CMK (cell line): ENCODE measurements around the gene PAK4.
"Not testable (repeated sequence)": the region's sequence is repeated elsewhere in the genome, so short reads cannot be mapped to it uniquely, and the experiment has no call there.

Source experiments
- DNase-seq: peaks from one replicate; pipeline ENCODE4 v3.0.0-alpha.2; 2010; ENCODE audit warnings: low read depth

Gene PAK4

DNA sequence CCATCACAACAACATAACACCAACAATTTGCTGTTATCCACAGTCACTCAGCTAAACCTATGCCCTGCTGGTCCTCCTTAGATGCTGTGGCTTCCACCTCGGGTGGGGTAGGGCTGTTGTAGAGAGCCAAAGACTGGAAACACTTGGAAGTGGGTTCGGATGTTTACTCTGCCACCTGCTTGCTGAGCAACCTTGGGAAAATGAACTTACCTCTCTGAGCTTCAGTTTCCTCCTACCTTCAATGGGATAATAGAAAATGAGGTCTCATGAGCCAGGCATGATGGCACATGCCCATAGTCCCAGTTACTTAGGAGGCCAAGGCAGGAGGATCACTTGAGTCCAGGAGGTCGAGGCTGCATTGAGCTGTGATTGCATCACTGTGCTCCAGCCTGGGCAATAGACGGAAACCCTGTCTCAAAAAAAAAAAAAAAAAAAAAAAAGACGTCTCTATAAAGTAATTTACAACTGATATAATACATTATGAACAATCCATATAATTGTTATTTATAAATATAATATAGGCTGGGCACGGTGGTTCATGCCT, 81.8 kb downstream of the PAK4 start:
- DNase-seq = no peak

- no peak for DNase-seq
These were observed 82.7 kb downstream of the PAK4 start for GRCh38 chr19:39208175-39208795.

GRCh38 chr19:39209196-39209595, 83.6 kb downstream of the PAK4 start:
- no peak for DNase-seq

GRCh38 chr19:39211731-39212374, 86.3 kb downstream of the PAK4 start:
- no peak for DNase-seq

GRCh38 chr19:39212375-39212742, 86.8 kb downstream of the PAK4 start:
- DNase-seq = no peak

- not testable (repeated sequence) for DNase-seq
These were observed 89.7 kb downstream of the PAK4 start for GRCh38 chr19:39215323-39215722.

DNA sequence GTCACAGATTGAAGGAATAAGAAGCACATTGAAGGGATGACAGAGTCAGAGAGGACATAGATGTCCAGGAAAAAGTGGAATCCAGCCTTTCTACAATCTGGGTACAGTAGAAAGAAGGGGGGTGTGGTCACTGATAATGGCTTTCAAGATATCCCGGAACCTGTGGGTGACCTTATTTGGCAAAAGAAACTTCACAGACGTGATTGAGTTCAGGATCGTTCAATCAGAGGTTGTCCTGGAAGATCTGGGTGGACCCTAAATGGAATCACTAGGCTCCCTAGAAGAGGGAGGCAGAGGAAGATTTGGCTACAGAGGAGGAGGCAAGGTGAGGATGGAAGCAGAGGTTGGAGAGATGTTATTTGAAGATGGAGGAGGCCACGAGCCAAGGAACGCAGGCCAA, 91.5 kb downstream of the PAK4 start:
- no peak for DNase-seq

DNA sequence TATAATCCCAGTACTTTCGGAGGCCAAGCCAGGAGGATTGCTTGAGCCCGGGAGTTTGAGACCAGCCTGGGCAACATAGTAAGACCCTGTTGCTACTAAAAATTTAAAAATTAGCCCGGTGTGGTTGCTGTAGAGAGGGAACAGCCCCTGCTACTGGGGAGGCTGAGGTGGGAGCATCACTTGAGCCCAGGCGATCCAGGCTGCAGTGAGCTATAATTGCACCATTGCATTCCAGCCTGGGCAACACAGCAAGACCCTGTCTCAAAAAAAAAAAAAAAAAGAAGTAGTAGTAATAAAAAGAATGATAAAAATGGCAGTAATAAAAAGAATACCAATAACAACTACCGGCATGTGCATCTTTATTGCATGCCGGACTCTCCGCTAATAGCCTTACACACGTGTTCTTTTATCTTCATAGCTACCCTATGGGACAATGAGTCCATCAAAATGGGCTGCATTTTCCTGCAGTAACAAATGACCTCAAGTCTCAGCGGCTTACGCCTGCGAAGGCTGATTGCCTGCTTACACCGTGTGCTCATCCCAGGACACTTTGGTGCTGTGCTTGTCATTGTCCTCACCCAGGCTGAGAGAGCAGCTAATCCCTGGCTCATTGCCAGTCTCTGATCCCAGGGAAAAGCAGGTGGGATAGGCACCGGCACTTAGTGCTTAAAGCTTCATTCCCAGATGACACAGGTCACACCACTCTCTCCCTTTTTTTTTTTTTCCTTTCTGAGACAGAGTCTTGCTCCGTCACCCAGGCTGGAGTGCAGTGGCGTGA, 92.8 kb downstream of the PAK4 start:
- DNase-seq = no peak

DNA sequence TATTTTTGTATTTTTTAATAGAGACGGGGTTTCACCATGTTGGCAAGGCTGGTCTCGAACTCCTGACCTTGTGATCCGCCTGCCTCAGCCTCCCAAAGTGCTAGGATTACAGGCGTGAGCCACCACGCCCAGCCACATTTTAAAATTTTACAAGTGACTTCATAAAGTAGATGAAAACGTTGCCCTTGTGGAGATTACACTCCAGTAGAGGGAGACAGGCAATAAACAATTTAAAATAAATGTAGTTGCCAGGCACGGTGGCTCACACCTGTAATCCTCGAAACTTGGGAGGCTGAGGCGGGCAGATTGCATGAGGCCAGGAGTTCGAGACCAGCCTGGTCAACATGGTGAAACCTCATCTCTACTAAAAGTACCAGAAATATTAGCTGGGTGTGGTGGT, 93.5 kb downstream of the PAK4 start:
- not testable (repeated sequence) for DNase-seq

DNA sequence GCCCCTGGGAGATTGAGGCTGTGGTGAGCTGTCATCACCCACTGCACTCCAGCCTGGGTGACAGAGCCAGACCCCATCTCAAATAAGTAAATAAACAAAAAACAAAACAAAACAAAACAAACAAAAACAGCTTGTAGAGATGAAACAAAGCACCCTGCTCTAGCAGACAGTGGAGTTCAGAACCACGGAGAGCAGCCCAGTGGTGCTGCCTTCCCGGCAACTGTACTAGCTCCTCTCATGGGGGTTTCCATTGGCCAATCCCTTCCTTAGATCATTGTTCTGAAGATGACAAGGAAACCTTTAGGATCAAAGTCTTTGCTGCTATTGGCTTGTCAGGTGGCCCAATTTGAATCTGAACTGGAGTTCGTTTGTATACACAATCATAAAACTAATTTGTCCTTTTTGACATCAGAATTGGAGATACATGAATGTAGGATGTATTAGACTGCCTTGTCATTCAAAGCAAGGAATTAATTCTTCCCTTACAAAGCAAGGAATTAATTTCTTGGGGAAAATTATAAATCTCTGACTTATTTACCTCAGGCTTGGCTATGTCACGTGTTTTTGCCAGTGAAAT, 98.2 kb downstream of the PAK4 start:
- no peak for DNase-seq

DNA sequence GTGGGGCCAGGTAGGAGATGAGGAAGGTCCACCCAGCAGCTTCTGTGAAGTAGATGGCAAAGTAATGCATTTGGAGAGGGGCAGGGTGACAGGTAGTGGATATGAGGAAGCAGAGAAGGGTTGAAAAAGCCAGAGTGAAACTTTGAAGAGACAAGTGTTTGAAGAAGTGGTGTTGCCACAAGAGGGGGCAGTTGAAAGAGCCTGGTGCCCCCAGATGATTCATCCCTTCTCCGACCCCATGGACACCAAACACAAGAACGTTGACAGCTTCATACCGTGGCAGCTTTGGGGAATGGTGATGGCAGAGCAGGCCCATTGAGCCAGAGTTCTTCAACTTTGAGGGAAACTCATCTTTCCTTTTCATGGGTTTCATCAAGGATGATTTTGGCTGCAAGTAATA, 99.3 kb downstream of the PAK4 start:
- DNase-seq = no peak
